IPS DF 4.7 (cell line): Measurements from ENCODE around the gene RBM39.
"Not testable (repeated sequence)": the region's sequence is repeated elsewhere in the genome, so short reads cannot be mapped to it uniquely, and the experiment has no call there.

Source experiments
- DNase-seq: peaks from one replicate; pipeline ENCODE4 v3.0.0-alpha.2; 2013; ENCODE audit warnings: low spot score; ENCODE audit errors: extremely low read depth

Gene RBM39

GRCh38 chr20:35756404-35756803 lies 14.3 kb upstream of the RBM39 start:
- no peak for DNase-seq

GRCh38 chr20:35750611-35751010 lies 8.6 kb upstream of the RBM39 start:
- DNase-seq, result no peak

GRCh38 chr20:35744492-35744841 lies 2.4 kb upstream of the RBM39 start:
- DNase-seq, result not testable (repeated sequence)

- no peak for DNase-seq
Measured at GRCh38 chr20:35743693-35744491, 1.8 kb upstream of the RBM39 start.

GRCh38 chr20:35742741-35743523 lies 872 bp upstream of the RBM39 start:
- no peak for DNase-seq

- no peak for DNase-seq
Measured at GRCh38 chr20:35739294-35740163, 2.5 kb downstream of the RBM39 start.

- DNase-seq, result no peak
Measured at GRCh38 chr20:35738410-35739179, 3.5 kb downstream of the RBM39 start.

GRCh38 chr20:35737865-35738333 lies 4.2 kb downstream of the RBM39 start:
- no peak for DNase-seq

- no peak for DNase-seq
Measured at GRCh38 chr20:35735826-35736470, 6.1 kb downstream of the RBM39 start.

GRCh38 chr20:35734777-35735649 lies 7.0 kb downstream of the RBM39 start:
- DNase-seq, result no peak

- DNase-seq, result no peak
Measured at GRCh38 chr20:35734374-35734773, 7.7 kb downstream of the RBM39 start.

GRCh38 chr20:35732644-35732982 lies 9.4 kb downstream of the RBM39 start:
- DNase-seq, result no peak

GRCh38 chr20:35731862-35732643 lies 10.0 kb downstream of the RBM39 start:
- DNase-seq, result no peak

GRCh38 chr20:35731469-35731788 lies 10.6 kb downstream of the RBM39 start:
- no peak for DNase-seq

- no peak for DNase-seq
Measured at GRCh38 chr20:35730583-35731468, 11.2 kb downstream of the RBM39 start.

GRCh38 chr20:35729836-35730582 lies 12.1 kb downstream of the RBM39 start:
- DNase-seq, result no peak

GRCh38 chr20:35729283-35729807 lies 12.7 kb downstream of the RBM39 start:
- no peak for DNase-seq
